ENCODE data around the gene ADGRB3.

DNA sequence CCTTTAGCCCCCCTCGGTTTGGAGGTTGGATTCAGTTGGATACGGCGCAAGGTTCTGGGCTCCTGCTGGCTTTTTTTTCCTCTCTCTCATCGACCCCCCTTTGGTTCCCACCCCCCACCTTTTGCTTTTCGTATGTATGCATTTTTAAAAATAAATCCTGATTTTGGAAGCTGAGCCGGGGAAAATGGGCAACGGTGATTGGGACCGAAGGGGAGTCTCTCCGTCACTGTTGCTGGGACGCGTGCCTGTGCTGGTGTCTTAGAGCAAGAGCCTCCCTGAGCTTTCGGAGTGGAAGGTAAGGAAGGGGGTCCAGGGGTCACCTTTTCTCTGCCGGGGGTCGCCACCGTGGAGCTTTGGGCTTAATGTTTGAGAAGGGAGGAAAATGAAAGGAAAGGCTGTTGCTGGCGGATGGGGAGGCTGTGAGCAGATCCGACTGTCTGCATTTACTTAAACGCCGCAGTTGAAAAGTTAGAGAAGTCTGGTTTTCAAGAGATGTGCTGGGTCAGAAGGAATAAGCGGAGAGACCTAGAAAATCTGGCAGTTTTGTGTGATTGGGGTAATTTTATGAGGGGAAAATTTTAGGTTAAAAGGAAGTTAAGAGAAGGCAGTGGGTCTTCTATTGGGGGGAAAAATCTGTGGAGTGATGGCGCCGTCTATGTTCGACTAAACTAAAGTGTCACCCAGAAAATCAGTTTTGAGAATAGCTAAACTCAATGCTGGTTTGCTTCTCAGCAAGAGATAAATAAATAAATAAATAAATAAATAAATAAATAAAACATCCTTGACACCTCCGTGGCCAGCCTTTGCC is 828 bp downstream of the ADGRB3 start:
- no peak for TF ChIP-seq EZH2 (IDR thresholded peaks at IDR 0.05)
- no peak for TF ChIP-seq POLR2AphosphoS5 (IDR thresholded peaks at IDR 0.05; ENCODE audit: borderline replicate concordance, low read depth, low read length)

Data from SK-N-MC (cell line).